ENCODE measurements around the gene F2R.
"Not testable (repeated sequence)": the region's sequence is repeated elsewhere in the genome, so short reads cannot be mapped to it uniquely, and the experiment has no call there.

The F2R gene

DNA sequence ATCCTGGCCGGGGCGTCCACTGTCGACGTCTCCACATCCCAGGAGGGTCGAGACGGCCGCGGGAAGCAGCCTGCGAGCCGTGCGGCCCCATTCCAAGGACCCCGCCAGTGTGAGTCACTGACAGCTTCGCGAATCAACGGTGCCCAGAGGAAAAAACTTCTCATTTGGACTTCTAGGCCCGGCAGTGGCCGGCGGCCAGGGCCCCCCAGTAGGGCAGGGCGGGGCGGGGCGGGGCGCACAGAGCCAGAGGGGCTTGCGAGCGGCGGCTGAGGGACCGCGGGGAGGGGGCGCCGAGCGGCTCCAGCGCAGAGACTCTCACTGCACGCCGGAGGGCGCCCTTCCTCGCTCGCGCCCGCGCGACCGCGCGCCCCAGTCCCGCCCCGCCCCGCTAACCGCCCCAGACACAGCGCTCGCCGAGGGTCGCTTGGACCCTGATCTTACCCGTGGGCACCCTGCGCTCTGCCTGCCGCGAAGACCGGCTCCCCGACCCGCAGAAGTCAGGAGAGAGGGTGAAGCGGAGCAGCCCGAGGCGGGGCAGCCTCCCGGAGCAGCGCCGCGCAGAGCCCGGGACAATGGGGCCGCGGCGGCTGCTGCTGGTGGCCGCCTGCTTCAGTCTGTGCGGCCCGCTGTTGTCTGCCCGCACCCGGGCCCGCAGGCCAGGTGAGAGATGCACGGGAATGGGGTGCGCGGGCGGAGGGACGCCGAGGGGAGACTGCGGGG is at the start of gene F2R:
TSS of gene F2R (plus strand) at position 391 of the 720 bp plus-strand sequence. CDS start at position 573, 182 bp downstream.
- peak in 2 of 3 experiments; percentile 27 to 39 for DNase-seq

DNA sequence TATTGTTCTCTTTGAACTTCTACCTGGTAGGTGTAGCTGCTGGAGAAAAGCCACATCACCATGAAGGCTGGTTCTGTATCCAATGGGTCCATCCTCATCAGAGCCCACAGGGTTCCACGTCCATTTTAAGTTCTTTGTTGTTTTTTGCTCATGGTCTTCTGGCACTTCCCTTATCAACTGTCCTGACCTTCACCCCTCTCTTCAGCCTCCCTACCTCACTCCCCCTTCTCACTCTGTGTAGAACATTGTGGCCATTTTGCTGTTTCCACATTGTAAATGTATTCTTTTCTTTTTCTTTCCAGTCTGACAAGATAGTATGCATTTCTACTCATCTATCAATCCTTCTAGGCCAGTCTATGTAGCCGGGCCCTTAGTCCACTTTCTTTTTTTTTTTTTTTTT is 48.4 kb upstream of the F2R start:
- no peak for DNase-seq

DNA sequence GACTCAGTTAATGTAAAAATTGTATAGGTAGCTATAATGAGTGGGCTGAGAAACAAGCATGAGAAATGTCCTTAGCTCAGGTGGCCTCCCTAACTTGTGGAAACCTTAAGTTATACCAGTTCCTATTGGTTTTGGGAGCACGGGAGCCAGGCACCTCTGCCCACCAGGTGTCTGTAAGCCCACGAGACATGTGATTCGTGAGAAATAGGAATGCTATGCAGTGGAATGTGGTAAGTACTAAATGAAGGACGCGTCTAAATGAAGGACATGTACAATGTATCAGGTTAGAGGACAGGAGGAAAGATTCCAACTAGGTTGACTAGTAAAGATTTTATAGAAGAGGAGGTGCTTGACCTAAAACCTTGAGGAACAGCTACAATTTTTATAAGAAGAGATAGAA is 46.7 kb upstream of the F2R start:
- DNase-seq, result no peak

DNA sequence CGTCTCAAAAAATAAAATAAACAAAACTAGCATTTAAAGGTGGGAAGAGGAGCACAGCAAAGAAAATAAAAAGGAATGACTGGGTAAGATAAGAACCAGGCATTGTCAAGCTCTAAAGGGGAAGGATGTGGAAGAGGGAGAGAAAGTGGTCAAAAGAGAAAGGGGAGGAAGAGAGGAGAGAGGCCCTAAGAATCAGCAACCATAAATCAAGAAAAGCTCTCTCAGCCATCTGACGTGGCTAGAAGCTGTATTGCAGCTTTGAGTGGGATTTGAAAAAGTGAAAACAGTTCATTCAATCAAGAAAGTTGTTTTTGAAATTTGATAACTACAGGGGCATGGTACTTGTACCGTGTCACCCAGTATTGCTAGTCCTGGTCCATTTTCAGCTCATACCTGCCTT is 45.4 kb upstream of the F2R start:
- DNase-seq, result no peak

DNA sequence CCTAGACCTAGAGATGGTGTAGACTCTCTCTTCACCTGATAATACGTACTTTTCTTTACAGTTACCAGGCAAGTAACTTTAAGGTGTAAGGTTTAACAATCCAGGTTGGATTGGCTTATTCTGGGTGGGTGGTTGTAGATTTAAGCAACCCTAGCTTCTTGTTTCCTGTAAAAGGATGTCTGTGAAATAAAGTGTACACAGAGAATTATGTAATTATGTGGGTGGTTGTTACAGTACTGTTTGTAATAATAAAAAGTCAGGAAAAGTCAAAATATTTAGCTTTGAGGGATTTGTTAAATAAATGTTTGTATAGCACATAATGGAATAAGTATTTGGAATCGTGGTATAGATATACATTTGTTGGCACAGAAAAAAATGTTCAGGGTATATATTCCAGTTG is 43.7 kb upstream of the F2R start:
- no peak for DNase-seq

DNA sequence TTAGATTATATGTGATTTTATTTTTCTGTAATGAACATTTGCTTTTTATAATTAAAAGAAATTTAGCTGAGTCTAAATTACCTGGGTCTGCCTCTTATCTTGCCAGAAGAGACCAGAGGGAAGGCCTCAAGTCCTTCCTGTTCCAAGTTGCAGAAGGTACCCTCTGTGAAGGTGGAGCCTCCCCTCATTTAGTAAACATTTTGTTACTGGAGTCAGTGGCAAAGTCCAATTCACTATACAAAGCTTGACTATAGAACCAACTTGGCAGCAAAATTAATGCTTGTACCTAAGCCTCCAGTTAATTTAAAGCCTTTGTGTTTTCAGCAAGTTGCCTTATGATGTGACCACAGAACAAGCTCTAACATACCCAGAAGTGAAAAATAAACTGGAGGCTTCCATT is 42.8 kb upstream of the F2R start:
- no peak for DNase-seq

DNA sequence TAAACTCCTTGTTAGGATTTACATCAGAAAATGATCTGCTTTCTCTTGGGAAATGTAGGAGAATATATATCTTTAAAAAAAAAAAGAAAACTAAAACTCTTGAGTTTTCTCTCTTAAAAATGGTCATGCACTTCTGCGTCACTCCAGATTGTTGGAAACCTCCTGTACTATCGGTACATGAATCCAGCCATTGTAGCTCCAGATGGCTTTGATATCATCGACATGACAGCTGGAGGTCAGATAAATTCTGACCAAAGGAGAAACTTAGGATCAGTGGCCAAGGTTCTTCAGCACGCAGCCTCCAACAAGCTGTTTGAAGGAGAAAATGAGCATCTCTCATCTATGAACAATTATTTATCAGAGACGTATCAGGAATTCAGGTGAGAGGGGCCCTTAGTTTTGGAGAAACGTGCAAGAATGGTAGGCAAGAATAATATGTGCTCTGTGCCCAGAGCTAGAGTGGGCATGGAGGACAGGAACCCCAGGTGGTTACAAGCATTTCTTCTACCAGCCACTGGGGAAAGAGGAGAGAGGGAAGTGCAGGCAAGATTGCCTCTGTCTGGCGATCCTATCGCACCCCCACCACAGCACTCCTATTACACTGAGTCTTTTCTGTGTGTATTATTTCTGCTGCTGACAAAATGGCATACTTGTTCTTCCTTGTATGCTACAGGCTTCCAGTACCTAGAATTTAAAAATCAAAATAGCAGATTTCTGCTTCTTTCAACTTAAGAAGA is 41.4 kb upstream of the F2R start:
- DNase-seq, result no peak

DNA sequence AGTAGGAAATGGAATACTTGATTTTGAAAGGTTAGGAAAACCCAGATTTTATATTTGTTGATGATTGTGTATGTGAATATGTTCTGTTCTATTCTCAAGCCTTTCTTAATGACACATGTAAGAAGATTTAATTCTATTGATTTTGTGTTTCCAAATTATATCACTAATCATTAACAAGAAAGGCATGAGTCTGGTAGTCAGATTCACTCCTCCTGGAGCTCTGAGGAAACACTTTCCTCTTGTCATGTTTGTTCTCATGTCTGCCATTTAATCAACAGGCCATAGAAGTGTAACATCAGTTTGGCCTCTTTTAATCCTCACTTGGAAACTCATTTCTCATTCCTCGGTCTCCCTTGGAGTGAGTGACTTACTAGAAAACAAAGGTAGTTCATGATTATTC is 40.6 kb upstream of the F2R start:
- DNase-seq, result no peak

DNA sequence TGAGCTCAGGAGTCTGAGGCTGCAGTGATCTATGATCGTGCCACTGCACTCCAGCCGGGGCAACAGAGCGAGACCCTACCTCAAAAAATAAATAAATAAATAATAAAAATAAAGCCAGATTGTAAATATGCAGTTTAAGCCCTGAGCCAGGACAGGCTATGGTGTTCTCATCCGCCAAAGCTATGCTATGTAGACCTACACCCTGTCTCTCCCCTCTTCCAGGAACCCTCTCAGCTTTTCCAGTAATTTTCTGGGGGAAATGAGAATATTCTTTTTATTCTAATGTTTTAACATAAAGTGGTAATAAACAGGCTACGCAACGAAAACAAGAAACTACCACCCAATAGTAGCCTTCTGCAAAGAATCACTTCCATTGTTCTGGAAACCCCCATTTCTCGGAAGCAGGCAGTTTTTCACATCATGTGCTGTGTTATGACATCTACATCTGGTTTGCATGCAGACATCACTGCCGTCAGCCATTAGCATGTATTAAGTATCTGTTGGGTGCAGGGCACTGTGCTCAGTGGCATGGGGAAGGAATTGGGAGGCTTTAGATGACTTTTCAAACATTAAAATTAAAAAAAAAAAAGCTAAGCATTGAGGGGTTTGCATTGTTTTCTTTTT is 38.0 kb upstream of the F2R start:
- DNase-seq, result no peak

DNA sequence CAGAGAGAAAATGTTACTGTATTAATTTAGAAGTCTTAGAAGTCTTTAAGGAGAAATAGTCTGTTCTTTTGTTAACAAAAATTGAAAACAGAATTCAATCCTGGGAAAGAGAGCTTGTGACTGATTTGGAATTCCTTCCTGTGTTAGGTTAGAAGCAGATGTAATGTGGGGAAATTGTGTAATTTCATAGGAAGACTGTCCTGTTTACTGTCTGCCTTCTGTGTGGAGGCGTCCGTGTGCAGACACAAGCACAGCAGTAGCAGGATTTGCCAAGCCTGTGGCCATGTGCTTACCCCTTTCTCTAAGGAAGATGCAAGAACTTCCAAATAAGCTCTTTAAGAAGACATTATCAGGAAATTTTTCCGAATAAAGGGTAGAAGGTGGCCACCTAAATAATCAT is 36.7 kb upstream of the F2R start:
- no peak for DNase-seq

DNA sequence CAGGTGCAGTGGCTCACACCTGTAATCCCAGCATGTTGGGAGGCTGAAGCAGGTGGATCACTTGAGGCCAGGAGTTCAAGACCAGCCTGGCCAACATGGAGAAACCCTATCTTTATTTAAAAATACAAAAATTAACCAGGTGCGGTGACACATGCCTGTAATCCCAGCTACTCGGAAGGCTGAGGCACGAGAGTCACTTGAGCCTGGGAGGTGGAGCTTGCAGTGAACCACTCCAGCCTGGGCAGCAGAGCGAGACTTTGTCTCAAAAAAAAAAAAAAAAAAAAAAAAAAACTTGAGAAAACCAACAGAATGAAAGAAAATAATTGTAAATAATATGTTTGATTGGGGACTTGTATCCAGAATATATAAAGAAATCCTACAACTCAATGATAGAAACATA is 35.1 kb upstream of the F2R start:
- DNase-seq, result not testable (repeated sequence)

DNA sequence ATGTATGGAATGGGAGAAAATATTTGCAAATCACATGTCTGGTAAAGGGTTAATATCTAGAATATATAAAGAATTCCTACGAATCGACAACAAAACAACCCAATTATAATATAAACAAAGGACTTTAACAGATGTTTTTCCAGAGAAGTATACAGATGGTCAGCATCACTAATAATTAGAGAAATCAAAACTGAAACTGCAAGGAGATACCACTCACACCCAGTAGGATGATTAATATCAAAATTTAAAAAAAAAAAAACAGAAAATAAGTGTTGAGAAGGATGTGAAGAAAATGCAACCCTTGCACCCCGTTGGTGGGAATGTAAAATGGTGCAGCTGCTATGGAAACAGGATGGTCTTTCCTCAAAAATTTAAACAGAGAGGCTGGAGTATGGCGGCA is 34.6 kb upstream of the F2R start:
- no peak for DNase-seq

DNA sequence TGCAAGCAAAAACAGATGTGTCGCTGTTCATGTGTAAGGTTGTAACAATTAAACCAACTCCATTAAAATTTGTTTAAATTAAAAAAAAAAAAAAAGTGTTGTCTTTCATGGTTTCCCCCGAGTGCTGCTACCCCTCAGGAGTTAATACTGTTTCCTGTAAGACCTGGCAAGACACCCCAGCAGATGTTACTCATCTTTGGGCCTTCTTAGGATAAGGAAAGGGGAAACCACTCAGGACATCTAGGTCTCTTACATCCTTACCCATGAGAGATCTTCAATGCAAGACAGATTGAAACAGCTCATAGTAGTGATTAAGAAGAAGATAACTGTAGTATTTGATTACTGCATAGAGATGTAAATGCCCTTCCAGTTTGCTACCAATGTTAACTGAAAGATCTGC is 33.5 kb upstream of the F2R start:
- DNase-seq, result no peak

DNA sequence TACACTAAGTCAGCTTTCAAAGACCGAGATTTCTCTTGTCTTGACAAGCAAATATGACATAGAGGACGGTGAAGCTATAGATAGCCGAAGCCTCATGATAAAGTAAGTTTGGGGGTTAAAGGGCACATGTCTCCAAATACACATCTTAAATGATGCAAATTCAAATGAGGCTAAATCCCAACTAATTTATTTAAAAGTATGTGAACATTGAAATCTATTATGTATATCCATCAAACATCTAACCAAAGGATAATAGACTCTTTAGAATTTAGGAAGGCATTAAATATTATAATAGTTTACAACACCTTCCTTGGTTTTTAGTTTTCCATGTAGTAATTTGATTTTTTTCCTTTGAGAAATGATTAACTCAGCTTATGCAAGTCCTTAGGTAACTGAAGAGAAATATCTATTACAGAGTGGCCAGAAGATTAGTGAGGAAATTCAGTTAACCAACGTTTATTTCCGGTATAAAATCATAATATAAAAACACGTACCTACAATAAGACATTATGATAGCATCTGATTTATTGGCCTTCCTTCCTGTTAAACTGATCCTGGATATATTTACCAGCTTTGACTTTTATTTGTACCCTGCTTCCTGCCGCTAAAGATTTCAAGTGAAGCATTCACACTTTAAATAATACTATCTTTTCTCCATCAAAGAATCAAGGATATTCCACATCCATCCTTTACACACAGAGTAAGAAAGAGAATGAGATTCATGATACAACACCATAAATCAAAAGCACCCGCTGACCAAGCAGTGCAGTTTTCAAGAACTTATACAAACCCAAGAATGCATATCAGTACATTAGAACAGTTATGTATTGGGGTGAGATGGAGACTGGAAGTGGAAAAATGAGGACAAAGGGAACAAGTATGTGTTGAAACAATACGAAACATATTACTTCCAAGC is 31.9 kb upstream of the F2R start:
- DNase-seq, result no peak

DNA sequence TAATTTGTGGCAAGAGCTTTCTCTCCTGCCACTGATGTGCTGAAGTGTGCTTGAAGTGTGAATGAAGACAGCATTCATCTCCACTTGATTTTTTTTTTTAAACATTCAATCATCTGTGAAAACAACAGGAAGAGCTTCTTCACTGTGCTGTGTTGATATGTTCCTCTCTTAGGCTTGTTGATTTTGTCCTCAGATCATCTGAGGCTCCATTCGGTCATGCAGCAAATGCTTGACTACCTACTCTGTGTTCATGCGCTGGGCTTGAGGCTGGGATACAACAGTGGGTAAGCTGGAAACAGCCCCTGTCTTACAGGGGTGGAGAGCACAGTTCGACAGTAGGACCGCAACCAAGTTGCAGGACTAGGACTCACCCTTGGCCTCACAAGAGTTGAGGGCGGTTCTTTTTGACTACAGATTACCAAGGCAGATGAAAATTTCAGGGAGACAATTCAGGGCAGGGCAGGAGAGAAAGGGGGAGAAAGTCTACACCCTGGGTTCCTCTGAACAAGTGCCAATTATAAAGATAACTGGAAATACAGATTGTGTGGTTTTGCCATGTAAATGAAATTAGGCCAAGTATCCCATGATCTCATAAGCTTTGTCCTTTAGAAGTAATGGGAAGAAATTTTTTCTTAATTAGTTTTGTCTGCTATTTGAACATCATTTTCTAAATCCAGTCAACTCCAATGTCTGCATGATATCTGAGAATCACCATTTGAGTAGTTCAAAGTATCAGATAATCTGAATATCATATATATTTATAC is 31.0 kb upstream of the F2R start:
- peak in 1 of 3 experiments; percentile 52 for DNase-seq

DNA sequence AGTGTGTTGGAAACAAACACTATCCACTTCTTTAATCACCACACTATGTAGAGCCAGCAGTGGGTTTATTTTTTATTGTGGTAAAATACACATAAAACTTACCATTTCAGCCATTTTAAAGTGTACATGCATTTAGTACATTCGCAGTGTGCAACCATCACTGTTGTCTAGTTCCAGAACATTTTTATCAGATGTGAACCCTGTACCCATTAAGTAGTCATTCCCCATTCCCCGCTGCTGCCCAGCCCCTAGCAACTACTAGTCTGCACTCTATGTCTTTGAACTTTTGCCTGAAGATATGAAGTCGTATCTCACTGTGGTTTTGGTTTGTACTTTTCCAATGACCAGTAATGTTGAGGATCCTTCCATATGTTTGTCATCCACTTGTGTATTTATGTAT is 30.2 kb upstream of the F2R start:
- DNase-seq, result no peak

DNA sequence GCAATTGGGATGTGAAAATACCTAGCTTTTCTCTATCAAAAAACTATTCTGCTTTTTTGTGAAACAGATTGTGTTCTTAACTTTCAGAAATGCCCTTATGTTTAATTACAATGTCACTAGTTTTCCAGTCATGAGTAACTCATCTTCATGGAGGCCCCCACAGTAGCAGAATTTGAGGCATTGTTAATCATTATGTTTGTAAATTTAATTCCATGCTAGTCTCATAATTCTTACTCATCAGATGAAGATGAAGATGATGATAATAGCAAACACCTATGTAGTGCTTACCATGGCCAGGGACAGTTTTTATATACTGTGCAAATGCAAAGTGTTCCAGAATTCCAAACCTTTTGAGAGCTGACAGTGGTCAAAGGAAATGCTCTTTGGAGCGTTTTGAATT is 27.7 kb upstream of the F2R start:
- no peak for DNase-seq

DNA sequence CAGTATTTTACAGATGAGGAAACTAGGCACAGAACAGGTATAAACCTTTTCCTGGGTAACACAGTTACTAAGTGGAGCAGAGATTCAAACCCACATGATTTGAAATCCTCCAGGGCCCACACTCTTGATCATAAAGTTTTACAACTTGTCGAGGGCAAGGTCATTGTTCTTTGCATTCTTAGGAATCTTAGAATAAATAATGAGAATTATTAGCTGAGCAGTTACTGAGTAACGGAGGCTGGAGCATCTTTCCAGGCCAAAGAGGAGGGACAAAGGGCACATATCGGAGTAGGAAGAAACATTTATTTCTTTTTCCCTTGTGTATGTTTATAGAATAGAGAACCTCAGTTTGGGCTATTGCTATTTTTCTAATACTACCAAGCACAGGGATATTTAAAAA is 27.1 kb upstream of the F2R start:
- DNase-seq, result no peak

DNA sequence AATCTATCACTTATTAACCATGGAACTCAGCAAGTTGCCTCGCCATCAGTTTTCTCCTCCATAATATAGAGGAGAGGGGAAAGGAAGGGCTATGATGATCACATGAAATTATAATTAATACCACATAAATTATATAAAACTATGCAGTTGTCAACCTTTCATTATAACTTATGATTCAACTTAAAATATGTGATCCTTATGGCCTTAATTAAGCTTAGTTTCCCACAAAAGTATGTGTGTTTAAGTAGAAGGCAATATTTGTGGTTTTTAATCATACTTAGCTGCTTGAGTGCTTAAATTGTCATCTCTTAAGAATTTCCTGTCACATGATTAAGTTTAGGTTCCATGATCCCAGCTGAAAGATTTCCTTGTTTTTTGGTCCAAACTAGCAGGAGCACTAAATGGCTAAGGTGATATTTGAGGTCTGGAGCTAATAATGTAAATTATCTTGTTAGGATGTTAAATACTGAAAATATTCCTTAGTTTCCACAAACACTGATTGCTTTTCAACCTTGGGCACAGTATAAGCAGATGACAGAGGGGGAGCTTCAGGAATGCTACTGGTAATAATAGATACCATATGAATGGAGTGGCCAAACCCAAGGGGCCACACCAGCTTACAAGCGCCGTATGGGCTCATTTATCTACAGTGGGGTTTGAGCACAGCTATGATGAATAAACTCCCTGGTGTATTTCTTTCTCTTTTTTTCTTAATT is 26.4 kb upstream of the F2R start:
- no peak for DNase-seq

DNA sequence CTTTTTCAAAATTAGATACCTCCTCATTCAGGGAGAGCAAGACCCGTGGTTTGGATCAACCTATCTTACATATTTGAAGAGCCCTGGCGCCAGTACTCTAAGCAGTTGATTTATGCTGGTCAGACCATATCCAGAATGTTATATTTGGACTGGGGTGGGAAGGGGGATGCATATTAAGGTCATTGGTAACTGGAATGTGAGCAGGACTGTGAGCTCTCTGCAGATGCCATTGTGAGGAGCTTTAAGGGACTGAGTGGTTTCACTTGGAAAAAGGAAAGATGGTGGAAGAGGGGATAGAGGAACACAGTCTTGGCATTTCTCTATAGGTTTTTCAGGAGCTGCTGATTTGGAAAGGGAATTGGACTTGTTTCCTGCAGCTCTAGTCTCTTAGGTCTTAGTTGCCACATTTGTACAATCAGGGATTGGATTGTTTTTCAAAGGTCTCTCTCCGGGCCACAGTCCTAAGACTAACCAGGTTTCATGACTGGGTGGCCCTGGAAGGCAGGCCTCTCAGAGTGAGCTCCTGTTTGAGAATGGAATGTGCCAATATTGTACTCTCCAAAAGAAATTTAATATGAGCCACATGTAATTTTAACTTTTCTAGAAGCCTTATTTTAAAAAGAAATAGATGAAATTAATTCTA is 25.8 kb upstream of the F2R start:
- no peak for DNase-seq

Measured in NCI-H1417 (cell line).